GM12801 (cell line): ENCODE data around the gene PLS3.

Experiments used
- TF ChIP-seq, protein P1 (sequence below): IDR thresholded peaks from one replicate; pipeline ENCODE4 v1.5.1; 2011; ENCODE audit warnings: control low read depth; ENCODE audit not compliant: insufficient read length; ENCODE audit errors: extremely low read depth

Gene PLS3

DNA sequence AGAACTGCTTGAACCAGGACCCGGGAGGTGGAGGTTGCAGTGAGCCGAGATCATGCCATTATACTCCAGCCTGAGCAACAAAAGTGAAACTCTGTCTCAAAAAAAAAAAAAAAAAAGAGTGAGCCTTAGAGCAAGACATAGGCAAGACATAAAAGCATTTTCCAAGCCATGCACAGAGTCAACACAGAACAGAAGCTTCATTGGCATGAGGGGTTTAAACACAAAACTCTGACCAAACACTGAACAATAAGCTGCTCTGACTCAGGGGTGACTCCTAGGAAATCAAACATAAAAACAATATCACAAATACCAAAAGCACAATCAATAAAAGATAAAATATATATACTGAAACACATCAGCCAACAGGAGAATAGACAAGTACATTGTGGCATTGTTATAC is 136.8 kb downstream of the PLS3 start:
- TF ChIP-seq, protein P1, sequence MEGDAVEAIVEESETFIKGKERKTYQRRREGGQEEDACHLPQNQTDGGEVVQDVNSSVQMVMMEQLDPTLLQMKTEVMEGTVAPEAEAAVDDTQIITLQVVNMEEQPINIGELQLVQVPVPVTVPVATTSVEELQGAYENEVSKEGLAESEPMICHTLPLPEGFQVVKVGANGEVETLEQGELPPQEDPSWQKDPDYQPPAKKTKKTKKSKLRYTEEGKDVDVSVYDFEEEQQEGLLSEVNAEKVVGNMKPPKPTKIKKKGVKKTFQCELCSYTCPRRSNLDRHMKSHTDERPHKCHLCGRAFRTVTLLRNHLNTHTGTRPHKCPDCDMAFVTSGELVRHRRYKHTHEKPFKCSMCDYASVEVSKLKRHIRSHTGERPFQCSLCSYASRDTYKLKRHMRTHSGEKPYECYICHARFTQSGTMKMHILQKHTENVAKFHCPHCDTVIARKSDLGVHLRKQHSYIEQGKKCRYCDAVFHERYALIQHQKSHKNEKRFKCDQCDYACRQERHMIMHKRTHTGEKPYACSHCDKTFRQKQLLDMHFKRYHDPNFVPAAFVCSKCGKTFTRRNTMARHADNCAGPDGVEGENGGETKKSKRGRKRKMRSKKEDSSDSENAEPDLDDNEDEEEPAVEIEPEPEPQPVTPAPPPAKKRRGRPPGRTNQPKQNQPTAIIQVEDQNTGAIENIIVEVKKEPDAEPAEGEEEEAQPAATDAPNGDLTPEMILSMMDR = no peak
